Endothelial cell of umbilical vein (primary cell): ENCODE results near the gene PSAT1. TPM values are rescaled to one million over a fixed set of nuclear protein-coding genes. Genes with fewer than 3 reads are reported as not detected.

Source experiments
- BruUV-seq: library from RNA; stranded (reverse); fragments of 400-500 nt; replicated peaks from 2 replicates; lab custom pipeline; 2021; lab: Mats Ljungman, UMichigan
- CTCF ChIA-PET: fragments of 300-600, 350-600 bp; sonication (Branson Sonifier 250); formaldehyde crosslinking; loops from one replicate; lab custom pipeline; 2021; ENCODE audit warnings: antibody characterized with exemption, inconsistent platforms; lab: Charles Lee
- POLR2A ChIA-PET: fragments of 300-600, 350-600 bp; sonication (Branson Sonifier 250); formaldehyde crosslinking; loops from one replicate; lab custom pipeline; 2021; ENCODE audit warnings: antibody characterized with exemption, inconsistent platforms; lab: Charles Lee
- DNase-seq: peaks from one replicate; pipeline ENCODE4 v3.0.0-alpha.2; 2011; ENCODE audit warnings: low read depth, low spot score
- FAIRE-seq: peaks from 2 replicates; lab custom pipeline; 2011; peaks lifted over from hg19 to GRCh38; lab: Jason Lieb, UNC
- H2AFZ ChIP-seq: 2 replicates; pipeline ENCODE4 v1.6.0; 2012; ENCODE audit warnings: low read depth, low read length, control low read depth, inconsistent platforms
- H3K27ac ChIP-seq: 2 replicates; pipeline ENCODE4 v1.5.1; 2011; ENCODE audit warnings: low read depth, mild to moderate bottlenecking, control low read depth, low read length, moderate library complexity; ENCODE audit not compliant: insufficient read depth
- H3K27me3 ChIP-seq, 2 experiments: 2 replicates each; pipeline versions ENCODE4 v1.6.0 to v1.6.1; 2011; ENCODE audit warnings: low read length in 2 of 2, mixed read lengths in 1 of 2; ENCODE audit not compliant: control insufficient read depth in 2 of 2, insufficient read depth in 2 of 2
- H3K36me3 ChIP-seq, 2 experiments: 2 replicates in 1 of 2; 3 replicates in 1 of 2; pipeline ENCODE4 v1.5.1; 2011; ENCODE audit warnings: low read length in 2 of 2, mild to moderate bottlenecking in 1 of 2, moderate library complexity in 1 of 2; ENCODE audit not compliant: control insufficient read depth in 2 of 2, insufficient read depth in 2 of 2; ENCODE audit errors: extremely low read depth in 1 of 2
- H3K4me1 ChIP-seq: 3 replicates; pipeline ENCODE4 v1.5.1; 2011; ENCODE audit warnings: mild to moderate bottlenecking, low read length; ENCODE audit not compliant: control insufficient read depth, insufficient read depth; ENCODE audit errors: extremely low read depth
- H3K4me2 ChIP-seq: 2 replicates; pipeline ENCODE4 v1.6.1; 2011; ENCODE audit warnings: low read length, control low read depth, mixed read lengths; ENCODE audit not compliant: insufficient read depth
- H3K4me3 ChIP-seq, 3 experiments: fragments of 200-600 bp in 1 of 3; sonication (generic), shearing (Covaris generic) in 1 of 3; replicated peaks in 1 of 3; 2 replicates each; pipeline ENCODE4 v1.5.1; 2011 to 2016; ENCODE audit warnings: control low read depth in 3 of 3, low read length in 3 of 3, mild to moderate bottlenecking in 2 of 3, inconsistent platforms in 1 of 3, low read depth in 1 of 3, moderate library complexity in 1 of 3; ENCODE audit not compliant: insufficient read depth in 1 of 3
- H3K79me2 ChIP-seq: 2 replicates; pipeline ENCODE4 v1.6.0; 2012; ENCODE audit warnings: low read length, inconsistent platforms; ENCODE audit not compliant: control insufficient read depth, insufficient read depth
- H3K9ac ChIP-seq: replicated peaks from 2 replicates; pipeline ENCODE3; 2011; ENCODE audit warnings: low read length, control low read depth; ENCODE audit not compliant: insufficient read depth; ENCODE audit errors: extremely low read depth
- H3K9me1 ChIP-seq: replicated peaks from 3 replicates; pipeline ENCODE4 v1.6.0; 2011; ENCODE audit warnings: mild to moderate bottlenecking, low read length; ENCODE audit not compliant: control insufficient read depth, insufficient read depth; ENCODE audit errors: extremely low read depth
- H3K9me3 ChIP-seq: replicated peaks from 2 replicates; pipeline ENCODE4 v1.5.1; 2012; ENCODE audit warnings: low read length, inconsistent platforms; ENCODE audit not compliant: control insufficient read depth, insufficient read depth
- H4K20me1 ChIP-seq: replicated peaks from 2 replicates; pipeline ENCODE3; 2011; ENCODE audit warnings: mild to moderate bottlenecking, low read length; ENCODE audit not compliant: control insufficient read depth, insufficient read depth; ENCODE audit errors: extremely low read depth
- EZH2 ChIP-seq: IDR thresholded peaks from 2 replicates; pipeline ENCODE4 v1.6.1; 2012; ENCODE audit warnings: borderline replicate concordance, low read depth, mild to moderate bottlenecking, moderate library complexity, low read length, inconsistent platforms; ENCODE audit not compliant: severe bottlenecking
- FOS ChIP-seq: IDR thresholded peaks from 2 replicates; pipeline ENCODE4 v1.6.1; 2011; ENCODE audit warnings: mild to moderate bottlenecking, low read length, moderate library complexity, borderline replicate concordance; ENCODE audit not compliant: insufficient read depth
- GATA2 ChIP-seq: IDR thresholded peaks from 2 replicates; pipeline ENCODE4 v1.7.0; 2011; ENCODE audit warnings: low read depth, mild to moderate bottlenecking, moderate library complexity, mixed read lengths, low read length; ENCODE audit not compliant: insufficient read length, insufficient read depth
- JUN ChIP-seq: IDR thresholded peaks from 2 replicates; pipeline ENCODE4 v1.6.1; 2011; ENCODE audit warnings: borderline replicate concordance, low read depth; ENCODE audit not compliant: insufficient read length, insufficient read depth
- MYC ChIP-seq: IDR thresholded peaks from one replicate; pipeline ENCODE4 v1.6.1; 2011; ENCODE audit warnings: mild to moderate bottlenecking, low read depth, low read length
- POLR2A ChIP-seq: IDR thresholded peaks from 2 replicates; pipeline ENCODE4 v1.6.1; 2012; ENCODE audit warnings: low read depth, mild to moderate bottlenecking, control low read depth, low read length
- POLR2AphosphoS5 ChIP-seq: IDR thresholded peaks from 2 replicates; pipeline ENCODE4 v1.6.1; 2012; ENCODE audit warnings: low read depth, mild to moderate bottlenecking, control low read depth, low read length, moderate library complexity; ENCODE audit not compliant: insufficient read depth
- dilution Hi-C: fragments of 300-500 bp; cut with MboI; formaldehyde crosslinking; loops from one replicate; pipeline ENCODE4 v1.15.0; 2019; ENCODE audit warnings: low sequenced_read_pairs; ENCODE audit not compliant: extremely low pct_ligation_motif_present
- intact Hi-C: fragments of 100-400 bp; cut with micrococcal nuclease; formaldehyde crosslinking; loops from one replicate; pipeline ENCODE4 v1.10.0; 2022
- polyA plus RNA-seq, 4 experiments: library from polyadenylated mRNA; depleted of rRNA in 3 of 4; stranded (reverse) in 3 of 4; unstranded in 1 of 4; fragments of >200 nt; gene quantifications; 2 replicates each; pipeline versions ENCODE4 v1.2.1 to v1.2.3, GENCODE V29; 2011 to 2012; ENCODE audit warnings: missing spikeins in 1 of 4
- total RNA-seq: library from RNA; stranded (reverse); gene quantifications from 2 replicates; pipeline ENCODE4 v1.2.3, GENCODE V29; 2021
- TF ChIP-seq, protein P1 (sequence below), 2 donors: IDR thresholded peaks; 1 replicate in 1 of 2; 2 replicates in 1 of 2; pipeline ENCODE4 v1.5.1; 2011; ENCODE audit warnings: low read length in 2 of 2, mild to moderate bottlenecking in 2 of 2, moderate library complexity in 2 of 2, control low read depth in 1 of 2, inconsistent platforms in 1 of 2, low read depth in 1 of 2; ENCODE audit not compliant: insufficient read depth in 1 of 2; ENCODE audit errors: extremely low read depth in 1 of 2
- TF ChIP-seq, protein P2 (sequence below): IDR thresholded peaks from 2 replicates; pipeline ENCODE4 v1.6.1; 2011; ENCODE audit not compliant: insufficient read depth, insufficient read length

Gene PSAT1
- total and polyA plus RNA-seq, 2 donors (not counting 3 experiments of a cell fraction or from before 2014, with no cell fraction given), result 19.1 to 47.3 TPM

DNA sequence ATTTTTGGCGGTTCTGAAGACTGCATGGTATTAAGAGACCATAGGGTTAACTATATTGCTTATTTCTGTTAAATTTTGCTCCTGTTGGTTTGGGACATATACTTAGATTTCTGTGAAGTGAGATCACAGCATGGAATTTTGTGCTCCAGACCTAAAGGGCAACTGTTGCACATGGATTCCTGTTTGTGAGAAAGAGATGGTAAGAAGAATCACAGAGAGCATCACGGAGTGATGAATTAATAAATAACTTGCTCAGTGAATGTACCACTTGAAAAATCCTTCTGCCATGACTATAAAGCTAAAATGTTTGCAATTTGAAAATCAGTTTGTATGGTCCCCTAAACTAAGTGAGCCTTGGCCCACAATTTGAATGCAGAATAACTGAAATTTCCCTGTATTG is 4.5 kb downstream of the PSAT1 start:
- Histone ChIP-seq H2AFZ (no peak overlapping the region), H3K4me3 (no peak overlapping the region), H3K9me1 (no peaks in the 10 kb centered on the region), H3K36me3 (peaks cover 3 to 5% of the 10 kb centered on the region in 2 experiments), H3K4me1 (peaks cover 3% of the 10 kb centered on the region), H3K4me2 (no peak overlapping the region), H3K9me3 (no peaks in the 10 kb centered on the region), H3K9ac (no peak overlapping the region), H3K79me2 (peaks cover 10% of the 10 kb centered on the region), H3K27ac (no peak overlapping the region), H3K27me3 (no peaks in the 10 kb centered on the region), H4K20me1 (no peaks in the 10 kb centered on the region)
- DNase-seq (no peak), FAIRE-seq (no peak)
- no peak for TF ChIP-seq POLR2AphosphoS5
- no peak for TF ChIP-seq MYC
- TF ChIP-seq GATA2, result no peak
- TF ChIP-seq, protein P1, sequence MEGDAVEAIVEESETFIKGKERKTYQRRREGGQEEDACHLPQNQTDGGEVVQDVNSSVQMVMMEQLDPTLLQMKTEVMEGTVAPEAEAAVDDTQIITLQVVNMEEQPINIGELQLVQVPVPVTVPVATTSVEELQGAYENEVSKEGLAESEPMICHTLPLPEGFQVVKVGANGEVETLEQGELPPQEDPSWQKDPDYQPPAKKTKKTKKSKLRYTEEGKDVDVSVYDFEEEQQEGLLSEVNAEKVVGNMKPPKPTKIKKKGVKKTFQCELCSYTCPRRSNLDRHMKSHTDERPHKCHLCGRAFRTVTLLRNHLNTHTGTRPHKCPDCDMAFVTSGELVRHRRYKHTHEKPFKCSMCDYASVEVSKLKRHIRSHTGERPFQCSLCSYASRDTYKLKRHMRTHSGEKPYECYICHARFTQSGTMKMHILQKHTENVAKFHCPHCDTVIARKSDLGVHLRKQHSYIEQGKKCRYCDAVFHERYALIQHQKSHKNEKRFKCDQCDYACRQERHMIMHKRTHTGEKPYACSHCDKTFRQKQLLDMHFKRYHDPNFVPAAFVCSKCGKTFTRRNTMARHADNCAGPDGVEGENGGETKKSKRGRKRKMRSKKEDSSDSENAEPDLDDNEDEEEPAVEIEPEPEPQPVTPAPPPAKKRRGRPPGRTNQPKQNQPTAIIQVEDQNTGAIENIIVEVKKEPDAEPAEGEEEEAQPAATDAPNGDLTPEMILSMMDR (IDR thresholded peaks at IDR 0.05; ENCODE audit: extremely low read depth in 1 of 2, insufficient read depth in 1 of 2, low read depth in 1 of 2, low read length in 2 of 2), result no peak
- TF ChIP-seq EZH2, result no peak
- TF ChIP-seq, protein P2, sequence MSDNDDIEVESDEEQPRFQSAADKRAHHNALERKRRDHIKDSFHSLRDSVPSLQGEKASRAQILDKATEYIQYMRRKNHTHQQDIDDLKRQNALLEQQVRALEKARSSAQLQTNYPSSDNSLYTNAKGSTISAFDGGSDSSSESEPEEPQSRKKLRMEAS, result no peak
- no peak for TF ChIP-seq FOS
- TF ChIP-seq POLR2A, result no peak
- no peak for TF ChIP-seq JUN
- ChIA-PET POLR2A (no interaction called here), CTCF (no interaction called here)
- no TSS peak for BruUV-seq
- intact Hi-C loops (no loop called here), dilution Hi-C loops (no loop called here)
